HG02938 (cell line): ENCODE results near the gene MINDY3.
"Not testable (repeated sequence)": the region's sequence is repeated elsewhere in the genome, so short reads cannot be mapped to it uniquely, and the experiment has no call there.

Source experiments
- ATAC-seq: cut with Tn5 transposase; IDR thresholded peaks from one replicate; pipeline ENCODE4 v1.9.1; 2021; ENCODE audit warnings: mild to moderate bottlenecking, moderate library complexity; ENCODE audit not compliant: unreplicated experiment

The MINDY3 gene

GRCh38 chr10:15857107-15857575, 3.2 kb downstream of the MINDY3 start:
- ATAC-seq = no peak

GRCh38 chr10:15856328-15857015, 3.8 kb downstream of the MINDY3 start:
- ATAC-seq = no peak

- no peak for ATAC-seq
Observed at GRCh38 chr10:15853800-15854199, 6.5 kb downstream of the MINDY3 start.

GRCh38 chr10:15852111-15852557, 8.2 kb downstream of the MINDY3 start:
- no peak for ATAC-seq

GRCh38 chr10:15850337-15850978, 9.8 kb downstream of the MINDY3 start:
- ATAC-seq = not testable (repeated sequence)

GRCh38 chr10:15849316-15849715, 11.0 kb downstream of the MINDY3 start:
- ATAC-seq = no peak

GRCh38 chr10:15847481-15847880, 12.8 kb downstream of the MINDY3 start:
- no peak for ATAC-seq

GRCh38 chr10:15844517-15844916, 15.8 kb downstream of the MINDY3 start:
- no peak for ATAC-seq

- ATAC-seq = no peak
Observed at GRCh38 chr10:15843695-15844094, 16.6 kb downstream of the MINDY3 start.

- no peak for ATAC-seq
Observed at GRCh38 chr10:15842556-15843169, 17.6 kb downstream of the MINDY3 start.

GRCh38 chr10:15841696-15842095, 18.6 kb downstream of the MINDY3 start:
- no peak for ATAC-seq

GRCh38 chr10:15836807-15837206, 23.5 kb downstream of the MINDY3 start:
- no peak for ATAC-seq

GRCh38 chr10:15829495-15829894, 30.8 kb downstream of the MINDY3 start:
- ATAC-seq = no peak

GRCh38 chr10:15824498-15824897, 35.8 kb downstream of the MINDY3 start:
- no peak for ATAC-seq

- ATAC-seq = no peak
Observed at GRCh38 chr10:15822131-15822530, 38.2 kb downstream of the MINDY3 start.

- no peak for ATAC-seq
Observed at GRCh38 chr10:15821046-15821683, 39.1 kb downstream of the MINDY3 start.

- no peak for ATAC-seq
Observed at GRCh38 chr10:15817409-15818046, 42.8 kb downstream of the MINDY3 start.

- ATAC-seq = no peak
Observed at GRCh38 chr10:15815242-15815885, 44.9 kb downstream of the MINDY3 start.

GRCh38 chr10:15814565-15814964, 45.7 kb downstream of the MINDY3 start:
- no peak for ATAC-seq

GRCh38 chr10:15813415-15813814, 46.9 kb downstream of the MINDY3 start:
- ATAC-seq = no peak

- no peak for ATAC-seq
Observed at GRCh38 chr10:15809450-15809849, 50.9 kb downstream of the MINDY3 start.
